ENCODE results near the gene TTLL11.

Gene TTLL11

DNA sequence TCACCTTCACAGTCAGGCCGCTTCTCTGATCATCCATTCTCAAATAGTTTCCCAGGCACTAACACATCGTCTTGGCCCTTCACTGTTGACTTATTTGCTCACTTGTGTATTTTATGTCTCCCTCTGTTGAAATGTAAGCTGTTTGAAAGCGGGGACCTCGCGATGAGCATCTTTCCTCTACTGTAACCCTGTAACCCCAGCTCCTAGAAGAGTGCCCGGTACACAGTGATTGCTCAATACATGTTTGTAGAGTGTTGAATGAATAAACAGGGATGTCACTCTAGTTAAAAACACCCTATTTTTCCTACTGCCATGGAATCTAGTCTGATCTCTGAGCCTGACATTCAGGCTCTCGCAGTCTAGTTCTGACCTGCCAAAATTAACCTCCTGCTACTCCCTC is 150.8 kb downstream of the TTLL11 start:
- no peak for DNase-seq (ENCODE audit: low read depth in 2 of 2)

- no peak for DNase-seq (ENCODE audit: low read depth in 2 of 2)
Measured at GRCh38 chr9:121939643-121940042, 153.5 kb downstream of the TTLL11 start.

- no peak for DNase-seq (ENCODE audit: low read depth in 2 of 2)
Measured at GRCh38 chr9:121938621-121939020, 154.5 kb downstream of the TTLL11 start.

- no peak for DNase-seq (ENCODE audit: low read depth in 2 of 2)
Measured at GRCh38 chr9:121937240-121937639, 155.9 kb downstream of the TTLL11 start.

GRCh38 chr9:121935739-121936138 is 157.4 kb downstream of the TTLL11 start:
- no peak for DNase-seq (ENCODE audit: low read depth in 2 of 2)

DNA sequence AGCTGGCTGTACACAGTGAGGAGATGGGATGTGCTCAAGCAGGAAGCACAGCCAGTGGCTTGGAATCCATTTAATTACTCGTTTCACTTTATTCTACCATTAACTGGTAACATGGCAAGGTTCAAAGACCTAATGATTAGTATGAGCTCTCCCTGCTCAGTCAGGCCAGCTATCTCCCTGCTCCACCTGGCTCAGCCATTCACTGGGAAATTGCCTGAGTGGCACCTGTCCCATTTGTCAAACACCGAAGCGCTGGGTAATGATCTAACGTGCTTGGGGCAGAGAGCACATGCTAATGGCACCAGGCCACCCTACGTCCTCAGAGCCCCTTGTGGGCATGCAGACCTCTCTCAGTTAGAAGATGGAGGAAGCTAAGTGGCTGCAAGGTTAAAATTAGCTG is 162.2 kb downstream of the TTLL11 start:
- no peak for DNase-seq (ENCODE audit: low read depth in 2 of 2)

DNA sequence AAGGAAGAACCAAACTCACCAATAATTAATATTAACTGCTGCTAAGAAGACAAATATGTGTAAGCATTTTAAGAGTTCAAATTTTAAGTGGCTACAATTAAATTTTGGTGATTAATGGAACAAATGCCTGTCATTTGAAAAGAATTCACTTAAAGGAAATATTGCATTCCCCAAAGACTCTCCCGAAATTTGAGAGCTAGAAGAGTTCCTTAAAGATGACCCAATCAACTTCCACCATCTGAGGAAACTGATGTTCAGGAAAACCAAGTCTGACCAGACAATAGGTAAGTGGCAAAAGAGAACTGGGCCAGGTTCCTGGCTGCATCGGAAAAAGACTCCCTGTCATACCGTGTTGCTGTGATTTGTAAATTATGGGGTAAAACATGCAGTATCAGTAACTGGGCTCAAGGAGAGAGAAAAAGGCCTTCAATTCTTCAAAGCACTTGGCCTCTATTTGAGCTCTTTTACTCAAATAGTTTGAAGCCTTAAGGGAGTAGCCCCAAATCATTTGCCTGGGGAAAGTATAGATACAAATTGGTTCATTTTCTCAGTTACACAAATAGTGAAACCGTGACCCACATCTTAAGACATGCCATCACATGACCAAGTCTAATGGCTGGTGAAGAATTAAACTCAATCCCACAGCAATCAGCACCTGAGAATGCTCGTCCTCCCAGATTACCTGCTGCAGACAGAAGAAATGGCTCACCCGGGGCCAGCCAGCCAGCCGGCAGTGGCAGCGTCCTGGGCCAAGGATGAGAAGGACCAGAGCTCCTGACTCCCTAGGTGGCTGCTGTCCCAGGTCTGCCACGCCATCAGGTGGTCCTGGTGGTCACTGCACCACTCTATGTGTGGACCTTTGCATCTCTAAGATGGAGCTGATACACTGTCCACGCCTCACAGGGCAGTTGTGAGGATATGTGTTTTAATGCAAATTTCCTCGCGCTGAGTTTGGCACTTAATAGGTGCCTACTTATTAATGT is 162.9 kb downstream of the TTLL11 start:
- DNase-seq (ENCODE audit: low read depth in 2 of 2): no peak

DNA sequence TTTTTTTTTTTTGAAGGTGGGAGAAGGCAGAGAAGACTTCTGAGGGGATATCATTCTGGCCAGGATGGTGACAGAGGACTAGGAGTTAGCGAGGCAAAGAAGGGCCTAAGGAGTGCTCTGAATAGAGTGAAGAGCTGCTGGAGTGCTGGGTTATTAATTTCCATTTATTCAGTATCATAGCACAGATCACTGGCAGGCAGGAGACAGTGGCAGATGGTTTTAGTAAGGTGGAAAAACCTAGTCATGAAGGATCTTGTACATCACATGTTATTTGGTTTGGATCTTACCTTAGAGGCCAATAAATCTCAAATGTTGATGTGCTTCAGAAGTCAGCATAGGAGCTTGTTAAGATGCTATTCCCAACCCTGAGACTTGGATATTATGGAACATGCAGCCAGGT is 165.5 kb downstream of the TTLL11 start:
- DNase-seq (ENCODE audit: low read depth in 2 of 2): no peak

- DNase-seq (ENCODE audit: low read depth in 2 of 2): no peak
Measured at GRCh38 chr9:121927081-121927480, 166.0 kb downstream of the TTLL11 start.

GRCh38 chr9:121926351-121926801 is 166.7 kb downstream of the TTLL11 start:
- DNase-seq (ENCODE audit: low read depth in 2 of 2): no peak

- no peak for DNase-seq (ENCODE audit: low read depth in 2 of 2)
Measured at GRCh38 chr9:121925935-121926334, 167.2 kb downstream of the TTLL11 start.

DNA sequence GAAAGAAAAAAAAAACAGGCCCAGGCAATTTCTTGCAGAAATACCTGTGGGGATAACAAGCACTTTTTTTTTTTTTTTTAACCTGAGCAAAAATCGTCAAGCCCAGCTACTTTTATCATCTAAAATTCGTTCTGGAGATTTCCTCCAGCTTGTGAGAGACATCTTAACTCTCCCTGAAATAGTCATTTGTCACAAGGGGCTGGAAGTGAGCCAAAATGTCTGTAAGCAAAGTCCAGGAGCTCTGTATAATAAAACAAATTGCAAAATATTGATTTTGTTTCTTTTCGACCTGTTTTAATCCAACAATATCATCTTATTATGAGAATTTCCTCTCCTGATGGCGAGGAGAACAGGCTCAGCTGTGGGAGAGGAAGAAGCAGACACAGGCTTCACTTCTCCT is 168.4 kb downstream of the TTLL11 start:
- DNase-seq (ENCODE audit: low read depth in 2 of 2): no peak

DNA sequence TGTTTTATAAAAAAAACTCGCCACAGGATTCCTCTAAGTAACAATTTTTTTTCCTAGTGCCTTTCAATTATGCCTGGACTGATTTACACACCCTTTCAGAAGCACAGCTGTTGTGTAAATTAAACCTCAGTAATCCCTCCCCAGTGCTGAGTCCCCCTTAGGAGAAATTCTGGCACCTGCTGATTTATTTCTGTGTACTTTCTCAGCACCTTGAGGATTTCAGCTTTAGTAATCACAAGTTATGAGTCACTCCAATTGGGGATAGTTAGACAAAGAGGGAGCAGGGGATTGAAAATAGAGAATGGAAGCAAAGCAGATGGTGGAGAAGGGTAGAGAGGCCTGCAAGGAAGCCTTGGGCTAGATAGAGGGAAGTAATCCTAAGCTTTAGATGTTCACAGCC is 171.7 kb downstream of the TTLL11 start:
- DNase-seq (ENCODE audit: low read depth in 2 of 2): no peak

- no peak for DNase-seq (ENCODE audit: low read depth in 2 of 2)
Measured at GRCh38 chr9:121917375-121918335, 175.5 kb downstream of the TTLL11 start.

DNA sequence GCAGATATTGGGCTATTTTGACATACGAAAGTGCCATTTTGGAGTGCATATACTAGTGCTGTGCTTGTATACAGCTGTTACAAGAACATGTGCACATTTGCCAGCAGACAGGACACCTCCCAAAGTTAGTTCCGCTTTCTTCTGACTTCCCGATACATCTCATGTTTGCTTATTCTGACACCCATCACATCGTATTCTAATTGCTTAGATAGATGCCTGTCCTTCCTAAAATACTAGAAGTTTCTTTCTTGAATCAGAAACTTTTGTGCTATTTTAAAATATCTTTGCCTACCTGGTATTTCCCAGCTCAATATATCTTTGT is 177.8 kb downstream of the TTLL11 start:
- no peak for DNase-seq (ENCODE audit: low read depth in 2 of 2)

- no peak for DNase-seq (ENCODE audit: low read depth in 2 of 2)
Measured at GRCh38 chr9:121914604-121915303, 178.4 kb downstream of the TTLL11 start.

- DNase-seq (ENCODE audit: low read depth in 2 of 2): no peak
Measured at GRCh38 chr9:121914017-121914595, 179.0 kb downstream of the TTLL11 start.

DNA sequence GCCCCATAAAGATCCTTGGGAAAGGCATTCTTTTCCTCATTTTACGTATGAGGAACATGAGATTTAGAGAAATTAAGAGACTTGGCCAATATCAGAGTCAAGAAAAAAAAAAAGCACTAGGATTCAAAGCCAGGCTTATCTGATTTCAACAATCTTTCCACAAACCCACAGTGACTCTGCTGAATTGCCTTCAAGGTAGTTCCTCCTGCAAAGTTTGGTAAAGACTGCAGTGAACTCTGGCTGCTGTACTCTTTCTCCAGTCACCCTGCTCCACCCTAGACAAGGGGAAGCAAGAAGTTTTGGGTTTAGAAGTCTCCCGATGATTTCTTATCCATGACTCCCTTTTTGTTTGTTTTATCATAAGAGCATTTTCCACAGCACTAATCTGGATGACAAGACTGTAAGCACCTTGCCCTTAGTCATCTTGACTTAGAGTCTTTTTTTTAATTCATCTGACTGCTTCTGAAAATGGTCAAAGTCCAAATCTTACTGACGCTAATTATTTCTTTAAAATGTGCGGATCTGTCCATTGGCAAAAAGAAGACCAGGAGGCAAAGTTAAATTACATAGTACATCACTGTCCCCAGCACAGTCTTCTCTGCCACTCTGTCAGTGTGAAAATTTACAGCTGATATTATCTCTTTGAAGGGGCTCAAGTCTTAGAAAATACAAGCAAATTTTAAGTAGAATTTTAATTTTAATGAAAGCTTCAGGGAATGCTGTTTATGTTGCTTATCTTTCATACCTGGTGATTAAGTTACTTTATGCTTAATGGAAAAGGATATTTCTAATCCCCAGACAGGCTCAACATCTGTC is 180.1 kb downstream of the TTLL11 start:
- no peak for DNase-seq (ENCODE audit: low read depth in 2 of 2)

DNA sequence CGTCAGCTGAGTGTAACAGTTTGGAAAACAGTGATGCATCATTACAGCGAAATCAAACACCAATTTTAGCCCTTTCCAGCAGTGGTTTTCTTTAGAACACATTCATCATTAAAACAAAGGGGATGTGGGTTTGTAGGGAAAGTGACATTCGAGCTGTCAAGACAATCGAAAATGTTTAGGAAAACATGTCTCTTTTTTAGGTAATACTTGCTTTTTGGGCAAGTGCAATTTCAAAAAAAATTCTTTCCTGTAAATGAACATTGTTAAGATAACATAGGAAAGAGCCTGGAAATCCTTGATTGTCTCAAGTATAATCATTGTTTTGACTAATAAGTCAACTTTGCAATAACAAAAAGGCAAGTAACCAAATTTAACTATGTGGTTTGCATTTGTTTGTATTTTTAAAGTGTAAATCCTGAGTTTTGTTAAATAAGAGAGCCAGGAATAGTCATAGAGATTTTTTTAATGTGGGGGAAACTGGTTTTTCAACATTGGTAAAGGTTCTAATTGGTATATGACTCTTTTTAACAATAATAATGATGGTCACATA is 182.5 kb downstream of the TTLL11 start:
- DNase-seq (ENCODE audit: low read depth in 2 of 2): no peak

DNA sequence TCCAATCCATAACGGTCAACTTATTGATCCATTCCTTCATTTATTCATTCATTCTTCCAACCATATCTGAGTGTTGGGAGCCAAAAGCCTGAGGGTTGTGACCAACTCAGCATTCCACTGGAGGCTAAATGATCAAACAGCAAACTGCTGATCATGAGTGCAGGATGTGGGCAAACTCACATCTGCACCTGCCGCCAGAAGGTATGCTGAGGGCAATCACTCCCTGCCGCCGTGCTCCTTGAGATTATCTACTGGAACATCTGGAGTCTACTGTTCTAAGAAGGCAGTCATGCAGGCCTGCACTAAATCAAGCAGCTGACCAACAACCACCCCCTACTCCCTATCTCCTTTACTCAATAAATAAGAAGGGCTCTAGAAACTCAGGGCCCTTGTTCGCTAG is 184.0 kb downstream of the TTLL11 start:
- no peak for DNase-seq (ENCODE audit: low read depth in 2 of 2)
